Endodermal cell (in vitro differentiated cells): ENCODE results near the gene PLPP6. TPM values are rescaled to one million over a fixed set of nuclear protein-coding genes. Genes with fewer than 3 reads are reported as not detected.

Experiments
- DNase-seq: peaks from one replicate; pipeline ENCODE4 v3.0.0-alpha.2; 2017
- H3K27ac ChIP-seq: 2 replicates; pipeline ENCODE4 v1.5.1; 2013; ENCODE audit warnings: mild to moderate bottlenecking, low read depth, low read length, moderate library complexity
- H3K27me3 ChIP-seq: 2 replicates; pipeline ENCODE4 v1.6.1; 2013; ENCODE audit warnings: mild to moderate bottlenecking, low read length, moderate library complexity; ENCODE audit not compliant: insufficient read depth, control insufficient read depth, poor library complexity, severe bottlenecking
- H3K36me3 ChIP-seq: 2 replicates; pipeline ENCODE4 v1.7.0; 2013; ENCODE audit warnings: mild to moderate bottlenecking, low read length, moderate library complexity; ENCODE audit not compliant: control insufficient read depth, insufficient read depth
- H3K4me1 ChIP-seq: one replicate; pipeline ENCODE4 v1.7.0; 2013; ENCODE audit warnings: low read length; ENCODE audit not compliant: control insufficient read depth, insufficient read depth
- H3K4me3 ChIP-seq: 2 replicates; pipeline ENCODE4 v1.5.1; 2013; ENCODE audit warnings: mild to moderate bottlenecking, low read length, moderate library complexity
- H3K9ac ChIP-seq: 2 replicates; pipeline ENCODE4 v1.6.1; 2013; ENCODE audit warnings: mild to moderate bottlenecking, low read length, moderate library complexity; ENCODE audit not compliant: poor library complexity, severe bottlenecking; ENCODE audit errors: extremely low read depth
- H3K9me3 ChIP-seq: 2 replicates; pipeline ENCODE4 v1.6.1; 2013; ENCODE audit warnings: mild to moderate bottlenecking, low read length, moderate library complexity; ENCODE audit not compliant: control insufficient read depth
- H3K27ac Mint-ChIP-seq: 2 replicates; pipeline ENCODE4 v1.8.0; 2020; ENCODE audit warnings: mixed read lengths
- H3K27me3 Mint-ChIP-seq: 2 replicates; pipeline ENCODE4 v1.8.0; 2021; ENCODE audit warnings: mild to moderate bottlenecking, mixed read lengths; ENCODE audit not compliant: insufficient read depth
- H3K36me3 Mint-ChIP-seq: 2 replicates; pipeline ENCODE4 v1.8.0; 2020; ENCODE audit warnings: low read depth, mixed read lengths
- H3K4me1 Mint-ChIP-seq: 2 replicates; pipeline ENCODE4 v1.8.0; 2020; ENCODE audit warnings: mixed read lengths
- H3K4me3 Mint-ChIP-seq: 2 replicates; pipeline ENCODE4 v1.8.0; 2020; ENCODE audit warnings: mild to moderate bottlenecking, moderate library complexity, mixed read lengths
- H3K9me3 Mint-ChIP-seq: 2 replicates; pipeline ENCODE4 v1.8.0; 2020; ENCODE audit warnings: mild to moderate bottlenecking, mixed read lengths
- WGBS, 2 experiments: methylation state at CpG; one replicate each; pipeline versions ENCODE4 v1.1.5 to v1.1.7; 2013; ENCODE audit warnings: missing lambda C conversion rate in 2 of 2, mixed read lengths in 1 of 2; ENCODE audit not compliant: insufficient coverage in 1 of 2, insufficient read length in 1 of 2; 5-methylcytosine and 5-hydroxymethylcytosine counted together
- total RNA-seq, 2 donors: library from RNA; stranded (reverse); fragmentation: NEBNext Ultra II Directional in 1 of 2; extraction: Animal tissue kit (Norgen Biotek cat#: 25700) in 1 of 2; gene quantifications; 2 replicates in 1 of 2; 3 replicates in 1 of 2; pipeline ENCODE4 v1.2.1, GENCODE V29; 2021
- TF ChIP-seq, protein P1 (sequence below): fragments of 200-600 bp; sonication (generic); conservative IDR thresholded peaks from 2 replicates; pipeline ENCODE4 v1.5.0; 2021; ENCODE audit warnings: antibody characterized with exemption, mild to moderate bottlenecking

Gene PLPP6
- total RNA-seq, 2 donors from 2014 or later: 13.1 to 19.6 TPM

DNA sequence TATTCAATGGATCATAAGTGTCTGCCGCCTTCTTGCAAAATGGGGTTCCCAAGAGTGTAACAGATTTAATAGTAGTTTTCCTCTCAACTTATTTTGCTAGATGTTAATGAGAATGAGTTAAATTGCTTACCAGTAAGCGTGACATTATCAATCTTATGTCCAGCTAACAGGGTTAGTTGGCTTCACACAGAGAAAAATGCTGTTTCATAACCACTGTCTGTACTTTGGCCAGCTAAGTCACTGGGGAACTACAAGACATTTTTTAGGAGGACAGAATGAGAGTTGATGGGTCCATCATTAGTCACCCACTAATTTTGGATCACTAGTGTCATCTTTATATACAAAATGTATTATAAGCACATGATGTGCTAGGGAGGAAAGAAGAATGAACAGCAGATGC, 18.7 kb downstream of the PLPP6 start:
- Mint-ChIP-seq H3K4me3 (no peak overlapping the region), H3K27ac (no peak overlapping the region), H3K36me3 (peaks cover 8% of the 10 kb centered on the region), H3K9me3 (no peaks in the 10 kb centered on the region), H3K27me3 (no peaks in the 10 kb centered on the region), H3K4me1 (peaks cover 20% of the 10 kb centered on the region)
- H3K9me3 ChIP-seq: no peaks in the 10 kb centered on the region
- peaks cover 2% of the 10 kb centered on the region for H3K36me3 ChIP-seq
- peak overlapping the region; percentile 77 for H3K9ac ChIP-seq
- peaks cover 11% of the 10 kb centered on the region for H3K4me1 ChIP-seq
- H3K27me3 ChIP-seq: no peaks in the 10 kb centered on the region
- TF ChIP-seq, protein P1, sequence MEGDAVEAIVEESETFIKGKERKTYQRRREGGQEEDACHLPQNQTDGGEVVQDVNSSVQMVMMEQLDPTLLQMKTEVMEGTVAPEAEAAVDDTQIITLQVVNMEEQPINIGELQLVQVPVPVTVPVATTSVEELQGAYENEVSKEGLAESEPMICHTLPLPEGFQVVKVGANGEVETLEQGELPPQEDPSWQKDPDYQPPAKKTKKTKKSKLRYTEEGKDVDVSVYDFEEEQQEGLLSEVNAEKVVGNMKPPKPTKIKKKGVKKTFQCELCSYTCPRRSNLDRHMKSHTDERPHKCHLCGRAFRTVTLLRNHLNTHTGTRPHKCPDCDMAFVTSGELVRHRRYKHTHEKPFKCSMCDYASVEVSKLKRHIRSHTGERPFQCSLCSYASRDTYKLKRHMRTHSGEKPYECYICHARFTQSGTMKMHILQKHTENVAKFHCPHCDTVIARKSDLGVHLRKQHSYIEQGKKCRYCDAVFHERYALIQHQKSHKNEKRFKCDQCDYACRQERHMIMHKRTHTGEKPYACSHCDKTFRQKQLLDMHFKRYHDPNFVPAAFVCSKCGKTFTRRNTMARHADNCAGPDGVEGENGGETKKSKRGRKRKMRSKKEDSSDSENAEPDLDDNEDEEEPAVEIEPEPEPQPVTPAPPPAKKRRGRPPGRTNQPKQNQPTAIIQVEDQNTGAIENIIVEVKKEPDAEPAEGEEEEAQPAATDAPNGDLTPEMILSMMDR: no peak
- WGBS, 2 experiments: 90 to 100% methylated on average over 2 of the region's 2 CpGs
- DNase-seq: no peak
- no peak overlapping the region for H3K27ac ChIP-seq
- H3K4me3 ChIP-seq: peak overlapping the region; percentile 92

DNA sequence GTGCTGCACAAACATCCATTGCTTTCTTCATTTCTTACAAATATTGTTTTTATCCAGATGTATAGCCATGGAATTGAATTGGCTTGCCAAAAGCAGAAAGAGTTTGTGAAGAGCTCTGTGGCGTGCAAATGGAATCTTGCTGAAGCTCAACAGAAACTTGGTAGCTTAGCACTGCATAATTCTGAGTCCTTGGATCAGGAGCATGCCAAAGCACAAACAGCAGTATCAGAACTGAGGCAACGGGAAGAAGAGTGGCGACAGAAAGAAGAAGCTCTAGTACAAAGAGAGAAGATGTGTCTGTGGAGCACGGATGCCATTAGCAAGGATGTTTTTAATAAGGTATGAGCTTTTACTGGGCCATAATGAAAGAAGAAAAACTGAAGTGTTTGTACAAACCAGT, 22.7 kb downstream of the PLPP6 start:
- no peak overlapping the region for H3K9ac ChIP-seq
- TF ChIP-seq, protein P1: no peak
- peak overlapping the region; percentile 38 for H3K4me3 ChIP-seq
- WGBS, 2 experiments: 90 to 94% methylated on average over 4 of the region's 4 CpGs
- H3K27me3 ChIP-seq: no peaks in the 10 kb centered on the region
- Mint-ChIP-seq H3K9me3 (no peaks in the 10 kb centered on the region), H3K4me3 (no peak overlapping the region), H3K4me1 (peaks cover 27% of the 10 kb centered on the region), H3K27me3 (no peaks in the 10 kb centered on the region), H3K27ac (peak overlapping the region; percentile 8), H3K36me3 (peaks cover 21% of the 10 kb centered on the region)
- peaks cover 11% of the 10 kb centered on the region for H3K4me1 ChIP-seq
- no peak overlapping the region for H3K27ac ChIP-seq
- H3K9me3 ChIP-seq: no peaks in the 10 kb centered on the region
- H3K36me3 ChIP-seq: peaks cover 23% of the 10 kb centered on the region
- no peak for DNase-seq

DNA sequence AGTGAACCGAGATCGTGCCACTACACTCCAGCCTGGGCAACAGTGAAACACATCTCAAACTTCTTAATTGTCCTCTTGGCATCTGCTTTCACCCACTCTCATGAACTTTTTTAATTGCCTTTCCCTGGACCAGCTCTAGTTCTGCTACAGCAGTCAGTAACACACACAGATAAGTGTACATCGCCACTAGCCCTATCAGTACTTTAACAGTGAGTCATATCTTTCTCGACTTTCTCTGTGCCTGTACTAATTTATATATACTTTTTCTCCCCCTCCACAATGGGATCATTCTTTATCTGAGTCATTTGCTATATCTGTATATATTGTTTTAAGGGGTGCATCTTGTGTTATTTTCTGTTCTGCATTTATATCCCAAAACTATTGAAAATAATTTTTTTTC, 24.0 kb downstream of the PLPP6 start:
- H3K9ac ChIP-seq: no peak overlapping the region
- DNase-seq: no peak
- TF ChIP-seq, protein P1: no peak
- peaks cover 26% of the 10 kb centered on the region for H3K36me3 ChIP-seq
- Mint-ChIP-seq H3K27ac (peak overlapping the region; percentile 12), H3K4me1 (peaks cover 27% of the 10 kb centered on the region), H3K36me3 (peaks cover 26% of the 10 kb centered on the region), H3K4me3 (no peak overlapping the region), H3K27me3 (no peaks in the 10 kb centered on the region), H3K9me3 (no peaks in the 10 kb centered on the region)
- no peaks in the 10 kb centered on the region for H3K27me3 ChIP-seq
- 94 to 100% methylated on average over 3 to 4 of the region's 4 CpGs for WGBS, 2 experiments
- no peaks in the 10 kb centered on the region for H3K9me3 ChIP-seq
- no peak overlapping the region for H3K27ac ChIP-seq
- H3K4me3 ChIP-seq: peak overlapping the region; percentile 38
- peaks cover 7% of the 10 kb centered on the region for H3K4me1 ChIP-seq
